Parathyroid adenoma (tissue), 2 donors: Measurements from ENCODE around the gene EGFLAM.

Experiments used
- H2AFZ ChIP-seq: fragments of 300-600 bp; sonication (generic); one replicate; pipeline ENCODE4 v1.7.0; 2017; ENCODE audit warnings: antibody characterized with exemption, mild to moderate bottlenecking
- H3K27ac ChIP-seq: fragments of 300-600 bp; sonication (generic); one replicate; pipeline ENCODE4 v1.7.0; 2017
- H3K27me3 ChIP-seq: fragments of 300-600 bp; sonication (generic); one replicate; pipeline ENCODE4 v1.7.0; 2017; ENCODE audit warnings: low read length; ENCODE audit not compliant: control insufficient read depth, insufficient read depth
- H3K36me3 ChIP-seq: fragments of 300-600 bp; sonication (generic); one replicate; pipeline ENCODE4 v1.7.0; 2017; ENCODE audit warnings: low read length; ENCODE audit not compliant: control insufficient read depth, insufficient read depth
- H3K4me1 ChIP-seq: fragments of 300-600 bp; sonication (generic); one replicate; pipeline ENCODE4 v1.7.0; 2017; ENCODE audit warnings: control low read depth
- H3K4me2 ChIP-seq: fragments of 300-600 bp; sonication (generic); one replicate; pipeline ENCODE4 v1.7.0; 2017; ENCODE audit warnings: low read length
- H3K4me3 ChIP-seq: fragments of 300-600 bp; sonication (generic); one replicate; pipeline ENCODE4 v1.7.0; 2017; ENCODE audit warnings: low read depth, low read length
- H3K79me2 ChIP-seq: fragments of 300-600 bp; sonication (generic); one replicate; pipeline ENCODE4 v1.7.0; 2017; ENCODE audit warnings: control low read depth
- H3K9ac ChIP-seq: fragments of 300-600 bp; sonication (generic); one replicate; pipeline ENCODE4 v1.7.0; 2017; ENCODE audit warnings: mild to moderate bottlenecking
- H3K9me3 ChIP-seq: fragments of 300-600 bp; sonication (generic); one replicate; pipeline ENCODE4 v1.7.0; 2017; ENCODE audit warnings: low read length; ENCODE audit not compliant: control insufficient read depth
- CTCF ChIP-seq: fragments of 300-600 bp; sonication (generic); IDR thresholded peaks from one replicate; pipeline ENCODE4 v1.7.0; 2017; ENCODE audit warnings: antibody characterized with exemption, mild to moderate bottlenecking
- donor health status: primary hyperparathyroidism.

Gene EGFLAM

DNA sequence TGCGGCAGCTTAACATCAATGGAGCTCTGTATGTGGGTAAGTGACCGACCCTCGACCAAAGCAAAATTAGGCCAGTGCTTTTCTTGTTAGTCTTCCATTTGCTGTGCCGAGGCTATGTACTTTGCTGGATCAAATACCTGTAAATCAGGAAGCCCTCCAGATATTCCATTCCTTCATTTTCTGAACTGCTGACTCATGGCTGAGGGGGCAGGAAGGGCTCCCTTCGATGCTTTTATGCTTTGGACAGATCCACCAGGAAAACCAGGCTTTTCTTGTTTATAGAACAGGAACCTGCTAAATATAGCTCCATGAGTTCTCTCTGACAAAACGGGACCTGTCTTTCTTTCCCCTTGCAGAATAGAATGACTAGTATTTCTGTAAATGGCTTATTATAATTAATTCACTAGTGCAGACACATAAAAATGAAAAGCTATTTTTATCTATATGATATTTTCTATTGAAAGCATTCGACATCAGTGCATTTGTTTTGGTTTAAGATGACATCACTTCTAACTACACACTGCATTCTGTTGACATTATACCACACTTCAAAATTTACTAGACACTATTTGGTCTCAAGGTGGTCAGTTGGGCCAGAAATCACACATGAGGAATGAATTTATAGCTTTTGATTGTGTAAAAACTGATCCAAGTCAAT lies 204.7 kb downstream of the EGFLAM start:
- Histone ChIP-seq H3K4me3 (no peak overlapping the region), H3K4me1 (peaks cover 4% of the 10 kb centered on the region), H3K4me2 (no peak overlapping the region), H2AFZ (no peak overlapping the region), H3K9ac (no peak overlapping the region), H3K36me3 (no peaks in the 10 kb centered on the region), H3K27ac (peak overlapping the region; percentile 8), H3K27me3 (no peaks in the 10 kb centered on the region), H3K9me3 (no peaks in the 10 kb centered on the region), H3K79me2 (no peaks in the 10 kb centered on the region)
- TF ChIP-seq CTCF, result no peak

DNA sequence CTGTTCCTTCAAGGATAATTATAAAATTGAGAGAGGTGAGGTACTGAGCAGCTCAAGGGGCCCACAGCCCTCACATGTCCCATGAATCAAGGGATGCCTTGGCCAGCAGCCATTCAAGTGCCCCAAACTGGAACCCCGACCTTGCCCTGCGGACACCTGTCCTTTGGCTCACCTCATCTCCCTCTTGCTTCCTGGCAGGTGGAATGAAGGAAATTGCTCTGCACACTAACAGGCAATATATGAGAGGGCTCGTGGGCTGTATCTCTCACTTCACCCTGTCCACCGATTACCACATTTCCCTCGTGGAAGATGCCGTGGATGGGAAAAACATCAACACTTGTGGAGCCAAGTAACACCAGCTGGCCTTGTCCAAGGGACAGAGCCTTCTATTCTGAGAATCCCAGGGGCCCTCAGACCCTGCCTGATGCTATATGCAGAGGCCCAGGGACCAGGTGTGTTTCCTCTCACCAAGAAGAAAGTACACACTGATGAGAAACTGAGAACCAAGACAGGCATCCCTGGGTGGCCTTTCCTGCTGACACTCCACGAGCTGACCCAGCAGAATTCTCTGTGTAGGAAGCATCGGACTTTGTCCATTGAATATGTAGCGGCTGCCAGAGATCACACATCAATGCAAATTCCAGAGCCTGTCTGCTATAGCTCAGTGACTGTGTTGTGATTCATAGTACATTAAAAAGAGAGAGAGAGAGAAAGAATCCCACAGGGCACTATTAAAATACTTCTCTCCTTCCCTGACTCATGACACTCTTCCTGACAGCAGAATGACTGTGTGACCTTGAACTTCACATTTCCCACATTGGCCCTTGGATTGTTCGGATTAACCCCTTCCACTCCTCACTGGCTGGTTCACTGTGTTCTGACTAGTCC lies 205.5 kb downstream of the EGFLAM start:
- TF ChIP-seq CTCF, result no peak
- Histone ChIP-seq H3K9me3 (no peaks in the 10 kb centered on the region), H3K27me3 (no peaks in the 10 kb centered on the region), H3K4me2 (no peak overlapping the region), H3K9ac (no peak overlapping the region), H3K4me3 (no peak overlapping the region), H3K79me2 (no peaks in the 10 kb centered on the region), H3K4me1 (peaks cover 4% of the 10 kb centered on the region), H3K27ac (peak overlapping the region; percentile 8), H2AFZ (no peak overlapping the region), H3K36me3 (no peaks in the 10 kb centered on the region)

DNA sequence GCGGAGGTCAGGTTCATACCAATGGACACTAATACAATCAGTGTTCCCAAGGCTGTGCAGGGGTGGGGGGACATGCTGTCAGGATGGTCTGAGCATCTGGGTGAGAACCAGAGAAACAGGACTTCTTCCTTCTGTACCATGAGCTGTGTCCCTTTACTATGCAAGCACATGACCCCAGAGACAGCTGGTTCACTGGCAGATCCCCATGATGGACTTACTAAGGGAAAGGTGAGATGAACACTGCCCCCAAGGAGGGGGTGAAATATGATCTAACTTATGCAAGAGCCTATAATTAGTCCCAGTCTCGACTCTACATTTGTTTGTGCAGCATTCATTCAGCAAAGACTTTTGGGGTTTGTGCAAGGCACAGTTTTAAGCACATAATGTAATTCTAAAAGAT lies 206.7 kb downstream of the EGFLAM start:
- Histone ChIP-seq H2AFZ (no peak overlapping the region), H3K4me1 (peaks cover 4% of the 10 kb centered on the region), H3K27ac (no peak overlapping the region), H3K27me3 (no peaks in the 10 kb centered on the region), H3K9ac (no peak overlapping the region), H3K9me3 (no peaks in the 10 kb centered on the region), H3K4me3 (no peak overlapping the region), H3K79me2 (no peaks in the 10 kb centered on the region), H3K4me2 (no peak overlapping the region), H3K36me3 (no peaks in the 10 kb centered on the region)
- no peak for TF ChIP-seq CTCF

GRCh38 chr5:38465702-38466423 lies 207.5 kb downstream of the EGFLAM start:
- no peak overlapping the region for H2AFZ ChIP-seq
- no peak overlapping the region for H3K4me2 ChIP-seq
- H3K79me2 ChIP-seq, result no peaks in the 10 kb centered on the region
- TF ChIP-seq CTCF, result no peak
- H3K27ac ChIP-seq, result peak overlapping the region; percentile 65
- H3K4me1 ChIP-seq, result peaks cover 4% of the 10 kb centered on the region
- H3K4me3 ChIP-seq, result no peak overlapping the region
- H3K9ac ChIP-seq, result no peak overlapping the region
- no peaks in the 10 kb centered on the region for H3K36me3 ChIP-seq
- no peaks in the 10 kb centered on the region for H3K9me3 ChIP-seq
- no peaks in the 10 kb centered on the region for H3K27me3 ChIP-seq
